H9 (cell line): ENCODE data around the gene HHAT. TPM values are rescaled to one million over a fixed set of nuclear protein-coding genes. Genes with fewer than 3 reads are reported as not detected.

Source experiments
- DNase-seq: peaks from one replicate; pipeline ENCODE4 v3.0.0-alpha.2; 2017
- H2AFZ ChIP-seq: one replicate; pipeline ENCODE4 v1.6.1; 2013; ENCODE audit warnings: mild to moderate bottlenecking, low read length, control low read depth, moderate library complexity
- H2AK5ac ChIP-seq: 2 replicates; pipeline ENCODE4 v1.6.1; 2013; ENCODE audit warnings: low read length, control low read depth, mixed read lengths; ENCODE audit not compliant: insufficient read length
- H2BK120ac ChIP-seq: one replicate; pipeline ENCODE4 v1.6.1; 2013; ENCODE audit warnings: low read depth, mild to moderate bottlenecking, low read length, control low read depth, inconsistent platforms; ENCODE audit not compliant: poor library complexity, severe bottlenecking
- H2BK12ac ChIP-seq: 2 replicates; pipeline ENCODE4 v1.6.1; 2013; ENCODE audit warnings: low read length, control low read depth, mixed read lengths, low read depth; ENCODE audit not compliant: insufficient read length
- H2BK15ac ChIP-seq: 2 replicates; pipeline ENCODE4 v1.6.1; 2013; ENCODE audit warnings: low read depth, low read length, control low read depth
- H2BK20ac ChIP-seq: one replicate; pipeline ENCODE4 v1.6.1; 2013; ENCODE audit warnings: low read depth, mild to moderate bottlenecking, low read length, control low read depth, inconsistent platforms; ENCODE audit not compliant: poor library complexity, severe bottlenecking
- H2BK5ac ChIP-seq: 2 replicates; pipeline ENCODE4 v1.6.1; 2013; ENCODE audit warnings: low read length, control low read depth, mixed read lengths; ENCODE audit not compliant: insufficient read length
- H3K14ac ChIP-seq: 2 replicates; pipeline ENCODE4 v1.6.1; 2013; ENCODE audit warnings: low read length, control low read depth; ENCODE audit not compliant: insufficient read depth
- H3K18ac ChIP-seq: 2 replicates; pipeline ENCODE4 v1.6.1; 2013; ENCODE audit warnings: low read depth, mild to moderate bottlenecking, mixed read lengths, low read length, control low read depth; ENCODE audit not compliant: insufficient read length
- H3K23ac ChIP-seq: 2 replicates; pipeline ENCODE4 v1.6.1; 2013; ENCODE audit warnings: low read length, control low read depth, mixed read lengths, low read depth; ENCODE audit not compliant: insufficient read length
- H3K23me2 ChIP-seq: 2 replicates; pipeline ENCODE4 v1.6.1; 2013; ENCODE audit warnings: low read depth, mild to moderate bottlenecking, mixed read lengths, low read length, control low read depth; ENCODE audit not compliant: insufficient read length, poor library complexity, severe bottlenecking
- H3K27ac ChIP-seq: 2 replicates; pipeline ENCODE4 v1.5.1; 2013; ENCODE audit warnings: low read length, control low read depth, mixed read lengths, low read depth; ENCODE audit not compliant: insufficient read length
- H3K27me3 ChIP-seq: 2 replicates; pipeline ENCODE4 v1.6.1; 2013; ENCODE audit warnings: low read length, control low read depth, inconsistent platforms; ENCODE audit not compliant: insufficient read depth
- H3K4ac ChIP-seq: 2 replicates; pipeline ENCODE4 v1.6.1; 2013; ENCODE audit warnings: low read depth, mild to moderate bottlenecking, control low read depth, inconsistent platforms, low read length, moderate library complexity
- H3K4me1 ChIP-seq: 2 replicates; pipeline ENCODE4 v1.6.1; 2013; ENCODE audit warnings: low read length, control low read depth, inconsistent platforms; ENCODE audit not compliant: insufficient read depth
- H3K4me2 ChIP-seq: 2 replicates; pipeline ENCODE4 v1.6.1; 2013; ENCODE audit warnings: low read length, control low read depth, mixed read lengths; ENCODE audit not compliant: insufficient read length, insufficient read depth
- H3K56ac ChIP-seq: 2 replicates; pipeline ENCODE4 v1.6.1; 2013; ENCODE audit warnings: low read depth, mild to moderate bottlenecking, mixed read lengths, low read length, control low read depth; ENCODE audit not compliant: insufficient read length
- H3K79me1 ChIP-seq: 2 replicates; pipeline ENCODE4 v1.6.1; 2013; ENCODE audit warnings: low read depth, mild to moderate bottlenecking, moderate library complexity, low read length, control low read depth, inconsistent platforms; ENCODE audit not compliant: insufficient read depth, poor library complexity, severe bottlenecking
- H3K79me2 ChIP-seq: 2 replicates; pipeline ENCODE4 v1.6.1; 2013; ENCODE audit warnings: low read length, control low read depth, inconsistent platforms; ENCODE audit not compliant: insufficient read depth
- H3K9ac ChIP-seq: 2 replicates; pipeline ENCODE4 v1.6.1; 2013; ENCODE audit warnings: low read length, control low read depth, mixed read lengths; ENCODE audit not compliant: insufficient read length; ENCODE audit errors: extremely low read depth
- H3K9me3 ChIP-seq: one replicate; pipeline ENCODE4 v1.6.1; 2013; ENCODE audit warnings: low read depth, low read length, inconsistent platforms; ENCODE audit not compliant: control insufficient read depth
- H3T11ph ChIP-seq: one replicate; pipeline ENCODE4 v1.6.1; 2013; ENCODE audit warnings: mild to moderate bottlenecking, low read length, control low read depth, inconsistent platforms
- H4K20me1 ChIP-seq: one replicate; pipeline ENCODE4 v1.6.1; 2013; ENCODE audit not compliant: control insufficient read depth, insufficient read length, insufficient read depth
- H4K5ac ChIP-seq: 2 replicates; pipeline ENCODE4 v1.6.1; 2013; ENCODE audit warnings: low read depth, mild to moderate bottlenecking, mixed read lengths, low read length, control low read depth; ENCODE audit not compliant: insufficient read length
- H4K8ac ChIP-seq: replicated peaks from 2 replicates; pipeline ENCODE4 v1.6.1; 2013; ENCODE audit warnings: low read length, control low read depth, mixed read lengths, low read depth; ENCODE audit not compliant: insufficient read length
- H4K91ac ChIP-seq: 2 replicates; pipeline ENCODE4 v1.6.1; 2013; ENCODE audit warnings: low read depth, mild to moderate bottlenecking, moderate library complexity, mixed read lengths, low read length, control low read depth; ENCODE audit not compliant: insufficient read length
- H3K27ac Mint-ChIP-seq, 3 experiments: 2 replicates in 2 of 3; 3 replicates in 1 of 3; pipeline ENCODE4 v1.8.0; 2020 to 2021; ENCODE audit warnings: mixed read lengths in 3 of 3, mild to moderate bottlenecking in 1 of 3, moderate library complexity in 1 of 3
- H3K27me3 Mint-ChIP-seq: 2 replicates; pipeline ENCODE4 v1.8.0; 2021; ENCODE audit warnings: low read depth, mild to moderate bottlenecking, moderate library complexity, mixed read lengths
- H3K36me3 Mint-ChIP-seq, 3 experiments: 2 replicates in 2 of 3; 3 replicates in 1 of 3; pipeline ENCODE4 v1.8.0; 2020 to 2021; ENCODE audit warnings: low read depth in 3 of 3, mixed read lengths in 3 of 3; ENCODE audit not compliant: insufficient read depth in 1 of 3
- H3K4me1 Mint-ChIP-seq, 2 experiments: 2 replicates each; pipeline ENCODE4 v1.8.0; 2020; ENCODE audit warnings: mixed read lengths in 2 of 2
- H3K4me3 Mint-ChIP-seq, 2 experiments: 2 replicates in 1 of 2; 3 replicates in 1 of 2; pipeline ENCODE4 v1.8.0; 2020 to 2021; ENCODE audit warnings: mild to moderate bottlenecking in 2 of 2, mixed read lengths in 2 of 2, moderate library complexity in 1 of 2
- H3K9me3 Mint-ChIP-seq, 2 experiments: 2 replicates in 1 of 2; 3 replicates in 1 of 2; pipeline ENCODE4 v1.8.0; 2020; ENCODE audit warnings: mild to moderate bottlenecking in 2 of 2, mixed read lengths in 2 of 2, moderate library complexity in 1 of 2
- CTCF ChIP-seq: fragments of 200-600 bp; sonication (generic); conservative IDR thresholded peaks from 3 replicates; pipeline ENCODE4 v1.8.0; 2021; ENCODE audit warnings: antibody characterized with exemption, mild to moderate bottlenecking
- WGBS: extraction: QIAGEN DNeasy Blood & Tissue Kit; methylation state at CpG from one replicate; pipeline ENCODE4 v1.1.7; 2013; ENCODE audit warnings: missing lambda C conversion rate, low lambda C conversion rate, mixed read lengths; ENCODE audit not compliant: insufficient read length; ENCODE audit errors: extremely low coverage; 5-methylcytosine and 5-hydroxymethylcytosine counted together
- total RNA-seq: library from RNA; stranded (reverse); gene quantifications from 2 replicates; pipeline ENCODE4 v1.2.1, GENCODE V29; 2021

Gene HHAT
- total RNA-seq, 1 experiment from 2014 or later: 0.48 TPM

- Histone ChIP-seq H2BK12ac (no peak overlapping the region), H2AK5ac (no peak overlapping the region), H3K4ac (no peak overlapping the region), H3K4me2 (no peak overlapping the region), H3K9ac (no peak overlapping the region), H3K79me1 (no peaks in the 10 kb centered on the region), H2AFZ (no peak overlapping the region), H3K23ac (no peak overlapping the region), H3K9me3 (no peaks in the 10 kb centered on the region), H3T11ph (no peak overlapping the region), H4K20me1 (no peaks in the 10 kb centered on the region), H3K27ac (no peak overlapping the region), H2BK15ac (no peak overlapping the region), H3K4me1 (no peaks in the 10 kb centered on the region), H2BK120ac (no peak overlapping the region), H3K79me2 (no peaks in the 10 kb centered on the region; the same call in 1 of the 2 replicates), H4K5ac (no peak overlapping the region), H3K18ac (no peak overlapping the region), H3K23me2 (no peaks in the 10 kb centered on the region), H2BK20ac (no peak overlapping the region), H4K91ac (no peak overlapping the region), H2BK5ac (no peak overlapping the region), H3K56ac (no peak overlapping the region), H3K14ac (no peak overlapping the region), H4K8ac (no peak overlapping the region), H3K27me3 (no peaks in the 10 kb centered on the region)
- H3K36me3 Mint-ChIP-seq: peaks cover 1 to 4% (median 2%) of the 10 kb centered on the region in 3 experiments; a peak in 1 of 7 replicates
- no peak for DNase-seq
- TF ChIP-seq CTCF: no peak
- H3K27me3 Mint-ChIP-seq: no peaks in the 10 kb centered on the region; the same call in none of the 2 replicates
- H3K9me3 Mint-ChIP-seq: peaks cover 3 to 5% of the 10 kb centered on the region in 2 experiments; a peak in 3 of 5 replicates
- H3K4me3 Mint-ChIP-seq: no peak overlapping the region
- peaks cover 18 to 24% of the 10 kb centered on the region in 2 experiments for H3K4me1 Mint-ChIP-seq
- no peak overlapping the region for H3K27ac Mint-ChIP-seq
- WGBS: no CpG with 5 or more reads among the region's 10 CpGs
Observed at GRCh38 chr1:210302501-210302900, 26.2 kb upstream of the HHAT start.
